NCI-H1694 treated with DMSO at 0.1 percent for 48 hours (cell line): Measurements from ENCODE around the gene KRTAP10-2.
A peak's percentile ranks its signal among the peaks of the same experiment; 100 is the strongest.
"Not testable (repeated sequence)": the region's sequence is repeated elsewhere in the genome, so short reads cannot be mapped to it uniquely, and the experiment has no call there.

Experiments
- DNase-seq: peaks from one replicate; lab custom pipeline; 2025; lab: John Stamatoyannopoulos, UW

The KRTAP10-2 gene, protein sequence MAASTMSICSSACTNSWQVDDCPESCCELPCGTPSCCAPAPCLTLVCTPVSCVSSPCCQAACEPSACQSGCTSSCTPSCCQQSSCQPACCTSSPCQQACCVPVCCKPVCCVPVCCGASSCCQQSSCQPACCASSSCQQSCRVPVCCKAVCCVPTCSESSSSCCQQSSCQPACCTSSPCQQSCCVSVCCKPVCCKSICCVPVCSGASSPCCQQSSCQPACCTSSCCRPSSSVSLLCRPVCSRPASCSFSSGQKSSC

DNA sequence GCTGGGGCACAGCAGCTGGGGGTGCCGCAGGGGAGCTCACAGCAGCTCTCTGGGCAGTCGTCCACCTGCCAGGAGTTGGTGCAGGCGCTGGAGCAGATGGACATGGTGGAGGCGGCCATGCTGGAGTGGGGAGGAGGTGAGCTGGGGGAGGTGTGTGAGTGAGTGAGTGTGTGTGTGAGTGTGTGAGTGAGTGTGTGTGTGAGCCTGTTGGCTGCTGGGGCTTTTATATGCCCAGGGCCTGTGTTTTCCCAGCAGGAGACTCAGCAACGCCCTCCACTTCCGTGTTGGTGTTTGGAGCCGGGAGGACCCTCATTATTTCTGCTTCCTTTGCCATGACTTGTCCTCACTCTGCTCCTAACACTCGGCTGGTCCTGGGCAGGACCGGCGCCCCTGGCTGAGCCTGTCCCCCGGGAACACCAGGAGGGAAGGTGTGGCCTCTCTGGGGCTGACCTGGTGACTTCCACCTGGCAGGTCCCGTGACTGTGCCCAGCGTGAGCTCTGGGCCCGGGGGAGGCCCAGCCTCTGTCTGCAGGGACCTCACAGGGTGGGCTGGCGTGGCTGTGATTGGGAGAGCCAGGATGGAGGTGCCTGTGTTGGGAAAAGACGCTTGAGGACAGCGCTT, at the start of gene KRTAP10-2:
Gene KRTAP10-2 (minus strand): TSS at position 166 of the 622 bp plus-strand sequence. CDS start 47 bp downstream, at position 119.
- no peak for DNase-seq

DNA sequence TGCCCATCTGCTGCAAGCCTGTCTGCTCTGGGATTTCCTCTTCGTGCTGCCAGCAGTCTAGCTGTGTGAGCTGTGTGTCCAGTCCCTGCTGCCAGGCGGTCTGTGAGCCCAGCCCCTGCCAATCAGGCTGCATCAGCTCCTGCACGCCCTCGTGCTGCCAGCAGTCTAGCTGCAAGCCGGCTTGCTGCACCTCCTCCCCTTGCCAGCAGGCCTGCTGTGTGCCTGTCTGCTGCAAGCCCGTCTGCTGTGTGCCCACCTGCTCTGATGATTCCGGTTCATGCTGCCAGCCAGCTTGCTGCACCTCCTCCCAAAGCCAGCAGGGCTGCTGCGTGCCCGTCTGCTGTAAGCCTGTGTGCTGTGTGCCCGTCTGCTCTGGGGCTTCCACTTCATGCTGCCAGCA, 49.8 kb upstream of the KRTAP10-2 start:
- DNase-seq, result peak; percentile 55

DNA sequence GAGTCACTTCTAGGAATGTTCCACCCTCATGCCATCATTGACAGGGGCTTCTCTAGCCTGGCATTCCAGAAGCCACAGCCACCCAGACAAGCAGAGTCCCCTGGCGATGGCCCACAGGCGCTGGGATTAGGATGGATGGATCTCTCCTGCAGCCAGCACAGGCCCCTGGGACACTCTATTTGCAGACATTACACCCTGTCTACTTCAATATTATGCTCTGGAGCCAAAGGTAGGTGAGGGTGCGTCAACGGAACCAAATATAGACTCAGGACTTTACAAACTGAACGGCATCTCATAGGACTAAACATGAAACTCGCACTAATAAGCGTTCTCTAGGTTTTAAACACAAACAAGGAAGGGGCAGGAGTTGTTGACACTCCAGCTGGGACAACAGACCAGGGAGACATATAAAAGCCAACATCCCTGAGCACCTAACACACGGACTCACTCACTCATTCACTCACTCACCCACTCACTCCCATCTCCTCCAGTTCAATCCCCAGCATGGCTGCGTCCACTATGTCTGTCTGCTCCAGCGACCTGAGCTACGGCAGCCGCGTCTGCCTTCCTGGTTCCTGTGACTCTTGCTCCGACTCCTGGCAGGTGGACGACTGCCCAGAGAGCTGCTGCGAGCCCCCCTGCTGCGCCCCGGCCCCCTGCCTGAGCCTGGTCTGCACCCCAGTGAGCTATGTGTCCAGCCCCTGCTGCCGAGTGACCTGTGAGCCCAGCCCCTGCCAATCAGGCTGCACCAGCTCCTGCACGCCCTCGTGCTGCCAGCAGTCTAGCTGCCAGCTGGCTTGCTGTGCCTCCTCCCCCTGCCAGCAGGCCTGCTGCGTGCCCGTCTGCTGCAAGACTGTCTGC, 49.0 kb upstream of the KRTAP10-2 start, which contains the start of gene KRTAP10-7:
Gene KRTAP10-7 (plus strand): TSS at position 480 of the 861 bp plus-strand sequence. CDS start 25 bp downstream, at position 505.
- not testable (repeated sequence) for DNase-seq

DNA sequence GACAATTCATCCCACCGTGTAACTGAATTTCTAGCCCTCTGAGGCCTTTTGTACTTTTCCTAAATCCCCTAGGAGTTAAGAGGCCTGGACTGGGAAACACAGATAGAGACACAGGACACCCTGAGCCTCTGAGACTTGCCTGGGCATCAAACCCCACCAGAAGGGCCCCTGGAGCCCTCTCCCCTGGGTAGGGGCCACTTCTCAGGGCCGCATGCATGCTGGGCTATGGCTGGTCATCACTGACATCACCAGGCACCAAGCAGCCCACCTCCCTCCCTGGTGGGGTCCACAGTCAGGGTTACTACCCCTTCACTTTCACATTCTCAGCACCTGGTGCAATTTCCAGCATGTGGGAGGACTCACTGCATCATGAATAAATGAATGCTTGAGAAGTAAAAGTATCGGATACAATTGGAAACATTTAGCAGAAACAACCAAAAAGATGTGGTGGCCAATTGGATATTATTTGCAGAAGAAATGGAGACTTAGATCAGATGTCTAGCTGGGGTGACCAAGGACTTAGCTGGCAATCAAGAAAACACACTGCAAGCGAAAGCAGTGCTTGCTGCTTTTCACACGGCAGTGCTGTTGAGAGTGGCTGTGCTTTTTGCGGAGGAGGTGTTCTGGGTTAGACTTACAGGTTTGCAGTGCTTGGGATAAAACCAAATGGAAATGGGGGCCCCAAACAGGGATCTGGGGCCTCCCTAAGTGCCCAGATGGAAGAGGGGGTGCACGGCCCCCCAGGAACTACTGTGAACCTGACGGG, 48.1 kb upstream of the KRTAP10-2 start:
- no peak for DNase-seq

DNA sequence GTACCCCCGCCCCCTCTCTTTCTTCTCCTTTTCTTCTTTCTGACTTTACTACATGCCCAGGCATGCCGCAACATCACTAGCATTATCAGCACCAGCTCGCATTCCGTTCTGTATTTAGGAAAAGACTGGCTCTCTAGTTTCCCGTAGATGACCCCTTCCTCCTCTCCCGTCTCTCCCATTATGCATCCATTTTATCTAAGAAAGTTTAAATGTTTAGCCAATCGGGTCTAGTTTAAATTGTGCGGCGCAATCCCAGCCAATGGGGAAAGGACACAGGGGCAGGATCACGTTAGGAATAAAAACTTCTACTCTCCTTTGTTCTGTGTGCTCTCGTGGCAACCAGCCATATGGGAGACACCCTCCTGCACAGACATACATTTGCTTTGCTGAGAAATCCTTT, 46.8 kb upstream of the KRTAP10-2 start:
- no peak for DNase-seq

DNA sequence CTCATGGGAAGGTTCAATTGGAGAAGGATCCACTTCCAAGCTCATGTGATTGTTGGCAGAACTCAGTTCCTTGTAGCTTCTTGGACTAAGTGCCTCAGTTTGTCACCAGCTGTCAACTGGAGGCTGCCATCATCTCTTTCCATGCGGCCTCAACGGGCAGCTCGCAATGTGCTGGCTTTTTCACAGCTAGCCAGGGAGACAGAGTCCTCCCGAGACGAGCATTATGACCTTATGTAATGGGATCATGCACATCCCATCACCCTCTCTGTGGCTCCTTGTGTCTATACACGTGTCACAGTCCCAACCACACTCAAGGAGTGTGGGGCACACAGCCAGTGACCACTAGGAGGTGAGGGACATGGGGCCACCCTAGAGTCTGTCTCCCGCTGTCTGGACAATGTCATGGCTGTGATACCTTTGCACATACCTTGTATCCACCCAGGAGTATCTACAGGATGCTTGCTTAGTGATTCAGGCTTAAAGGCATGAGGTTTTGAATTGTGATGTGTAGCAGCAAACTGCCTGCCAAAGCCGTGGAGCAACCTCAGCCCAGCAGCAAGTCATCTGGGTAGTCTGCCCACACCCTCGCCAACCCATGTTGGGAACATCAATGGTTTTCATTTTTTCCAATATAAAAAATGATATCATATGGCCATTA, 44.9 kb upstream of the KRTAP10-2 start:
- DNase-seq, result no peak

DNA sequence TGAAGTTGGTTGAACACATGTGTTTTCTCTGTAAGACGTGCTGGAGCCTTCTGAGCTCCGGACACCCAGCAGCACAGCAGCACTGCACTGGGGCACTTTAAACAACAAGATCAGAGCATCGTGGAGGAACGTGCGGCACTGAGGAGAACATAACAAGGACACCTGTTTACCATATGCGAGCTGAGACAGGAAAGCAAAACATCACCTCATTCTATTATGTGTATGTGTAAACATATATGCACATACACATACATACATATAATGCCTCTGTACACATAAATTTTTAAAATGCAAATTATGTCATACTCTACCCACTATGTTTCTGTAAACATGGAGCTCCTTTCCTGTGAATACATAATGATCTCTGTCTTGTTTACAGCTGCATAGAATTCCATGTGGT, 44.2 kb upstream of the KRTAP10-2 start:
- DNase-seq, result no peak

DNA sequence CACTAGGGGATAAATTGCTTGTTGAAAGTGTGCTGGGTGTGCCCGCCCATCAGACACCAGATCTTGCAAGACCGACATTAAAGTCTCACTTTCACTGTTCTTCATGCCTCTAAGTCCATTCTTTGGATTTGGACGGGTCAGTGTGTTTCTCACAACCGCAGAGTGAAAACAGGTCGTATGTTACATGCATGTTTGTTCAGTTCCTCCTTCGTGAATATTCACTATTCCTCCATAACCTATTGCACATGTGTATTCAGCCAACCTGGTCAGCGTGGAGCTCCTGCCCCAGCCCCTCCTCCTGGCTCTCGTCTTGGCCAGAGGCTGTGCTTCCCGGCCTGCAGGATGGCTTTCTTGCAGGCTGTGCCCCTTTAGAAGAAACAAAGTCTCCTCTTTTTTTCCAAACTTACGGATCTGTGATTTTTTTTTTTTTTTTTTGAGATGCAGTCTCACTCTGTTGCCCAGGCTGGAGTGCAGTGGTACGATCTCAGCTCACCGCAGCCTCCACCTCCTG, 43.2 kb upstream of the KRTAP10-2 start:
- no peak for DNase-seq

DNA sequence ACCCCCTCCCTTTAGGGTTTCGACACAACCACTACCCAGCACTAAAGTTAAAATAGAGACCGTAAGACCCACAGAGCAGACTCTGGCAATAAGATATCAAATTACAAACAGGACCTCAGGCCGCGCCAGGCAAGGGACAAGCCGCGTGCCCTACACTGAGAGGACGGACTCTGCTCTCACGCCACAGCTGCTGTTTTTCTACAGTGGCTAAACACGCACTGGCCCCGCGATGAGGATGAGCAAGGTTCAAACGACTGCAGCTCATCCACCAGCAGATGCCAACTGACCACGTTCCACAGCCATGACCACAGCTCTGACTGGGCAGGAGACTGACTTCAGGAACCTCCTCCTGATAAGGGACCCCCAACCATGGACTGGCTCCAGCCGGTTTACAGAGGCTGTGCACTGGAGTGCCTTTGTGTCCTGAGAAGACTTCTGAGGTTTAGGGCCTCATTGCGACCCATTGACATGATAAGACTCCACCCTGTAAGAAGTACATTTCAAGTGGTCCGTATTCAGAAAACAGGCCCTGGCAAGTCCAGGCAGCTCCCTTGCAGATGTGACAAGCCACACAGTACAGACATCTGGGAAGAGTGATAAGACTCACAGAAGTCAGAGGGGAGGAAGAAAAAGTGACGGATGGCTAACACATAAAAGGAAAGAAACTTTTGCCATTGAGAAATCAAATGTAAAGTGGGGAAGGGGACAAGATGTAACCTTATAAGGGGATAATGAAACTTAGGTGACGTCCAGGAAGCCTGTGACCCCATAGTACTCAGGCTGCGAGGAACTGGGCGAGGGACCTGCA, 42.5 kb upstream of the KRTAP10-2 start:
- no peak for DNase-seq

DNA sequence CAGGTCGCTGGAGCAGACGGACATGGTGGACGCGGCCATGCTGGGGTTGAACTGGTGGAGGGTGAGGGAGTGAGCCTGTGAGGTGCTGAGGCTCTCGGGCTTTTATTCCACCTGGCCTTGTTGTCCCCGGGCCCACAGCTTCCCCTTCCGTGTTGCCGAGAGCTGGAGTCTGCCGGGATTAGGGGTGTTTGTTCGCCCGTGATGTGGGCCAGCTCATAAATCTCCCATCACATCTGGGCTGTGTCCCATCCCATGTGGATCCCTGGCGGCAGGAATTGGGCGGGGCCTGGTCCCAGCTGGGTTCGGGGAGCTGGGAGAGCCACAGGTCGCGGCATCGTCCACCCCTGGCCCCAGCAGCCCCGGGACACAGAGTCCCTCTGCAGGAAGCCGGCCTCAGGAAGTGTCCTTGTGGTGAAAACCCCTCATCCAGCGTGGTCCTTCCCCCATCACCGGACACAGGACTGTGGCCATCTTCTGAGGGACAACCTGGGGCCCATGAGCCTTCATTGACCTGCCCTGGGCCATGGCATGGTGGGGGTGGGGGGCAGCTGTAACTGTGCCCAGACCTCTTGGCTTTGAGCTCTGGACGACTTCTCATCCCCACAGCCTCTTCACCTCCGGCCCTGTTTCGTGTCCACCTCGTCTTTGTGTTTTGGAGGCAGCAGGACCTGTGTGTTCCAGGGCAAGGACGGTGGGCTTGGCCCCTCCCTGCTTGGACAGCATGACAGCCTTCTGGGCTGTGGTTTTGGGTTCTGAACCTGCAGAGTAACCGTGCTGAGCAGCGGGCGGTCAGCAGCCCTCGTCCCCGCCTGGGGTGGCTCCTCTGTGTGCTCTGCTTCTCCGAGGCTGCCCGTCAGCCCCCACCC, 41.4 kb upstream of the KRTAP10-2 start, which contains the start of gene KRTAP10-6:
Gene KRTAP10-6 (minus strand): TSS at position 60 of the 866 bp plus-strand sequence. CDS start 21 bp downstream, at position 39.
- DNase-seq, result no peak

DNA sequence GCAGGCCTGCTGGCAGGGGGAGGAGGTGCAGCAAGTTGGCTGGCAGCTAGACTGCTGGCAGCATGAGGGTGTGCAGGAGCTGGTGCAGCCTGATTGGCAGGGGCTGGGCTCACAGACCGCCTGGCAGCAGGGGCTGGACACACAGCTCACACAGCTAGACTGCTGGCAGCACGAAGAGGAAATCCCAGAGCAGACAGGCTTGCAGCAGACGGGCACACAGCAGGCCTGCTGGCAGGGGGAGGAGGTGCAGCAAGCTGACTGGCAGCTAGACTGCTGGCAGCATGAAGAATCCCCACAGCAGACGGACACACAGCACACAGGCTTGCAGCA, 40.5 kb upstream of the KRTAP10-2 start:
- not testable (repeated sequence) for DNase-seq

DNA sequence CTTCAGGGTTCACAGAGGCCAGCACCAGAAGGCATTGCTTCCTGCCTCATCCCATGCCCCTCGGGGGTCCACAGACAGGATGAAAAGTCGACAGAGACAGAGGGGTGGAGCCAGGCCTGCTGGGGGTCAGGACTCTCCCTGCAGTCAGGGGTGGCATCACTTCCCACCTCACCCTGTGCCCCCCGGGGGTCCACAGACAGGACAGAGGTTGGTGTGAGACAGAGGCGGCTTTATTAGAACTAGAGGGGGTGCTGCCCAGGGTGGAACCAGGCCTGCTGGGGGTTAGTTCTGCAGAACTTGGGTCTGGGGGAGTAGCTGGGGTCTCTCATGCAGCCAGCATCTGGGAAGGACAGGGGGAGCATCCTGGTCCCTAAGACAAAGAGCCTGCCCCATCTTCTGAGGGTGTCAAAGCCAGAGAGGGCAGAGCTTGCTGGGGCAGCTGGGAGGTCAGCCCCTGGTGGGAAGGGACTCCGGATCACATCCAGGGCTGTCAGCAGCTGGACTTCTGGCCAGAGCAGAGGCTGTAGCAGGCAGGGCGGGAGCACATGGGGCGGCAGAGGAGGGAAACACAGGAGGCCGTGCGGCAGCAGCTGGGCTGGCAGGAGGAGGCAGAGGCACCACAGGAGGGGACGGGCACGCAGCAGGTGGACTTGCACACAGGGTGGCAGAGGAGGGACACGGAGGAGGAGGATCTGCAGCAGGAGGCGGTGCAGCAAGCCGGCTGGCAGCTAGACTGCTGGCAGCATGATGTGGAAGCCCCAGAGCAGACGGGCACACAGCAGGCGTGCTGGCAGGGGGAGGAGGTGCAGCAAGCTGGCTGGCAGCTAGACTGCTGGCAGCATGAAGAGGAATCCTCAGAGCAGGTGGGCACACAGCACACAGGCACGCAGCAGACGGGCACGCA, 39.8 kb upstream of the KRTAP10-2 start:
- DNase-seq, result peak; percentile 73

DNA sequence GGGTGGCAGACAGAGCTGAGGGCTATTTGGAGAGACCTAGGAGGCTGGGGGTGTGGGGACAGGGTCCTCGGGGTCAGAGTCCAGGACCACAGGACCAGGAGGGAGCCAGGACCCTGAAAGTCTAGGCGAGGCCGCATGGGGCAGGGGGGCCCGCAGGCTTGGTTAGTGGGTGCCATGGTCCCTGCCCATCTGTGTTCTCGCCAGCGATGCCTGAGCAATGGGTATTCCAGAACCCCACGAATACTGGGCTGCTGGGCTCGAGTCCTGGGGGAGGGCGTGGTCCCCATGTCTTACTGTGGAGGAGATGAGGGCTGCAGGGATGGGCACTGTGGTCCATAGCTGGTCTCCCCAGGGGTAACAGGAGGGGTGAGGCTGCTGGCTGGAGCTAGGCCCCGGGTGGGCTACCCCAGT, 39.0 kb upstream of the KRTAP10-2 start:
- DNase-seq, result no peak

DNA sequence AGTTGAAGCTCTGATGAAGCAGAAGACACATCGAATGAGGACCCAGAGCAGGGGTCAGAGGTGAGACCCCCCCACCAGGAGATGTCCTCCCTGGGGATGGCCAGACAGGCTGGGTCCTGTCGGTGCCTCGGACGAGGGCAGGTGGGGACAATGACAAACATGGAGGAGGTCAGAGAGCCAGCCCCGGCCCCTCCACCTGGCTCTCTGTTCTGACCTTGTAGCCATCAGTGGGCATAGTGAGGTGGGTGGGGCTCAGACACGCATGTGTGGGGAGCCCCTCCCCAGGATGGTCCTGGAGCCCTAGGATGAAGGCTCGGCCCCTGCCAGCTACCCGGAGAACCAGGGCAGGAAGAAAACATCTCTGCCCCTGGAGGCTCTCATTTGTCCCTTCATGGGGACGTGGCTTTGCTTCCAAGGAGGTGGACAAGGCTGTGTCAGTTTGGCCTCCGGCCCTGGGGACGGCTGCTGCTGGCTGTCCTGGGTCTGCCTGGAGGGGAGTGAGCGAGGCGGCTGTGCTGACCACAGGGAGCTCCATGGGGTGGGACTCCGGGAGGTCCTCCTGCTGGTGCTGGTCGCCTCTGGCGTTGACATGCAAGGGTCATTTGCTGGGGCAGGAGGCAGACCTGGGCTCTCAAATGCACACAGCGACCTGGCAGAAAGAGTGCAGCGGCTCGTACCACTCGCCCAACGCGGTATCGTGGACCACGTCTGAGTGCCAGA, 38.4 kb upstream of the KRTAP10-2 start:
- DNase-seq, result no peak

DNA sequence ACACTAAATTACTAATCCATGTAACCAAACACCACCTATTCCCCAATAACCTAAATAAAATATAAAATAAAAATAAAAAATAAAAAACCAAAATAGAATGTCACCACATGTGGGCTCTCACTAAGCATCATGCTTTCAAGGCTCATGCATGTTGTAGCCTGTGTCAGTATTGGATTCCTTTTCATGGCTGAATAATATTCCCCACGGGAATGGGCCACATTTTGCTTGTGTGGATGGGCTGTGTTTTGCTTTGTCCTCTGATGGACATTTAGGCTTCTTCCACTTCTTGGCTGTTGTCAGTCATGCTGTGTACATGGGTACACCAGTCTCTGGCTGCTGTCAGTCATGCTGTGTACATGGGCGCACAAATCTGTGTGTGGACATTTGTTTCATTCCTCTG, 37.8 kb upstream of the KRTAP10-2 start:
- no peak for DNase-seq

DNA sequence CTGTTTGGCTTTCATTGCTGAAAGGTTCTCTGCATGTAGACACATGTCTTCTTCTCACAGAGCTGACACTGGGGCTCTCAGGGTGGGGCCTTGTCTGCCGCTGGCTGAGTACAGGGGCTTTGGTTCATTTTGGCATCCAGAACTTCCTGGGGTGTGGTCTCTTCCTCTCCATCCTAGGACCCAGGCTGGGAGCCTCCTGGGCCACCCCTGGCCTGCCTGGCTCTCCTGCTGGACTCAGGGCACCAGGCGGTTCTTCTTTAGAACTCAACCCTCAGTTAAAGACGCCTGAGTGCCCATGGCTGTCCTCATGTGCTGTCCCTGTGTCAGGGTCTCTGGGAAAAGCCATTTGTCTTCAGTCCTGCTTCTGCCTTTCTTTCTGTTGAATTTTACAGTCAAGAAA, 34.6 kb upstream of the KRTAP10-2 start:
- DNase-seq, result no peak

DNA sequence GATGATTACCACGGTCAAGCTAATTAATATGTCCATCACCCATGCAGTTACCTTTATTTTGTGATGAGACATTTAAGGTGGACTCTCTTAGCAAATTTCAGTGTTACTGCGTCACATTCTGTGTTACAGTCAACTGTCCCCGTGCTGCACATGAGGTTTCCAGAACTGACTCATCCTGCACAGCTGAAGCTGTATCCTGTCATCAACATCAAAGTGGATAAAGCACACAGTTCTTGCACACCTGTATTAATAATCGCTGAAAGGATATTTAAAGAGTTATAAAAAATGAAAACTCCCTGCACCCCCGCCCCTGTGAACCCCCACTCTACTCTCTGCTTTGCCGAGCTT, 32.5 kb upstream of the KRTAP10-2 start:
- no peak for DNase-seq
